ENCODE measurements around the gene PDE7B. TPM values are rescaled to one million over a fixed set of nuclear protein-coding genes. Genes with fewer than 3 reads are reported as not detected.
A peak's percentile ranks its signal among the peaks of the same experiment; 100 is the strongest.

Gene PDE7B
- total RNA-seq, result 10 to 100 TPM in 1 of 4 donors, 1 to 10 TPM in 3; 1.4 to 11.6 (median 3.5) TPM

GRCh38 chr6:135851442-135852271, at the start of gene PDE7B:
TSS of gene PDE7B (plus strand) at chr6:135851701.
- Histone ChIP-seq H3K27me3 (no peaks in the 10 kb centered on the region), H3K36me3 (no peaks in the 10 kb centered on the region), H3K9me3 (no peaks in the 10 kb centered on the region), H3K27ac (peak within 1 kb of the TSS; percentile 0 to 57 (median 32)), H3K4me3 (peak within 1 kb of the TSS; percentile 2 to 38 (median 24)), H3K4me1 (no peaks in the 10 kb centered on the region)
- TF ChIP-seq, protein P1, sequence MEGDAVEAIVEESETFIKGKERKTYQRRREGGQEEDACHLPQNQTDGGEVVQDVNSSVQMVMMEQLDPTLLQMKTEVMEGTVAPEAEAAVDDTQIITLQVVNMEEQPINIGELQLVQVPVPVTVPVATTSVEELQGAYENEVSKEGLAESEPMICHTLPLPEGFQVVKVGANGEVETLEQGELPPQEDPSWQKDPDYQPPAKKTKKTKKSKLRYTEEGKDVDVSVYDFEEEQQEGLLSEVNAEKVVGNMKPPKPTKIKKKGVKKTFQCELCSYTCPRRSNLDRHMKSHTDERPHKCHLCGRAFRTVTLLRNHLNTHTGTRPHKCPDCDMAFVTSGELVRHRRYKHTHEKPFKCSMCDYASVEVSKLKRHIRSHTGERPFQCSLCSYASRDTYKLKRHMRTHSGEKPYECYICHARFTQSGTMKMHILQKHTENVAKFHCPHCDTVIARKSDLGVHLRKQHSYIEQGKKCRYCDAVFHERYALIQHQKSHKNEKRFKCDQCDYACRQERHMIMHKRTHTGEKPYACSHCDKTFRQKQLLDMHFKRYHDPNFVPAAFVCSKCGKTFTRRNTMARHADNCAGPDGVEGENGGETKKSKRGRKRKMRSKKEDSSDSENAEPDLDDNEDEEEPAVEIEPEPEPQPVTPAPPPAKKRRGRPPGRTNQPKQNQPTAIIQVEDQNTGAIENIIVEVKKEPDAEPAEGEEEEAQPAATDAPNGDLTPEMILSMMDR (IDR thresholded peaks at IDR 0.05), result no peak
- TF ChIP-seq POLR2A (IDR thresholded peaks at IDR 0.05), result peak; percentile 43 to 68
- peak; percentile 65 to 88 (median 77) for DNase-seq

- H3K27ac ChIP-seq, result no peak overlapping the region
- H3K27me3 ChIP-seq, result no peaks in the 10 kb centered on the region
- no peaks in the 10 kb centered on the region for H3K9me3 ChIP-seq
- H3K4me1 ChIP-seq, result no peaks in the 10 kb centered on the region
- H3K36me3 ChIP-seq, result no peaks in the 10 kb centered on the region
- H3K4me3 ChIP-seq, result no peak overlapping the region
- DNase-seq, result no peak
- TF ChIP-seq POLR2A (IDR thresholded peaks at IDR 0.05), result no peak
- TF ChIP-seq, protein P1 (IDR thresholded peaks at IDR 0.05), result no peak
Observed at GRCh38 chr6:135801755-135802465, 49.6 kb upstream of the PDE7B start.

DNA sequence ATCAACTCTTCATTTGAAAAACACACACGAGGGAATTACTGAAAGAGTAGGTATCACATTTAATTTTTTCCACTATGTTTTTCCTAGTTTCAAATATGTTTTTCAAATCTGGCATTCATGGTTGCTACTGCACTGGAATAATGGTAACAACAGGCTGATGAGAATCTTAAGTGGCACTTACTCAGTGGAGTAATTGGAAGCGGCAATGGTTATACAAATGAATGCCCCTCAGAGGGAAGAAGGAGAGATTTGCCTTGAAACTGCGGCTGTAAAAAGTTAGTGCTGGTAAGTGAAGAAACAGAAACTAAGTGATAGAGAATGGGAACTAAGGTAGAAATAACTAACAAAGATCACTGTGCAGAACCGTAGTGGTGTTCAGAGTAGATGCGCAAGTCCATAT, 41.0 kb upstream of the PDE7B start:
- DNase-seq, result no peak
- Histone ChIP-seq H3K36me3 (no peaks in the 10 kb centered on the region), H3K27ac (no peak overlapping the region), H3K27me3 (no peaks in the 10 kb centered on the region), H3K4me3 (no peak overlapping the region), H3K4me1 (no peaks in the 10 kb centered on the region), H3K9me3 (no peaks in the 10 kb centered on the region)
- TF ChIP-seq POLR2A (IDR thresholded peaks at IDR 0.05), result no peak
- TF ChIP-seq, protein P1 (IDR thresholded peaks at IDR 0.05), result no peak

DNA sequence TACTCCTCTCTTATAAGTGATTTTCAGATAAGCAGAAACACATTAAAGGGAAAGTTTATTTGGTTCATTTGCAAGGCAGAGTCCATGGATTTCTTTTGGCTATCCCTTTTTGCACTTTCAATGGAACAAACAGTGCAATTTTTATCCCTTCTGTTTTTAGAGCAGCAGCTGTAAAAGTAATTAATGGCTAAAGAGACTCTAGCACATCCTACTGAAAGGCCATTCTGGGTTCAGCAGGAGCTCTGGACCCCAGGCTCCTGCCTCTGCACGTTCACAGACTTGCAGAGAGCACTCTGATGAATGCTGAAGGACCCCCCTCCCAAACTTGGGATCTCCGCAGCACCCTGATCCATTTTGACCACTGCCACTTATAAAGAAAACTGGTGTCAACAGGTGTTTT, 40.3 kb upstream of the PDE7B start:
- no peak for DNase-seq
- Histone ChIP-seq H3K36me3 (no peaks in the 10 kb centered on the region), H3K27me3 (no peaks in the 10 kb centered on the region), H3K4me3 (no peak overlapping the region), H3K4me1 (no peaks in the 10 kb centered on the region), H3K27ac (no peak overlapping the region), H3K9me3 (no peaks in the 10 kb centered on the region)
- TF ChIP-seq POLR2A (IDR thresholded peaks at IDR 0.05), result no peak
- TF ChIP-seq, protein P1 (IDR thresholded peaks at IDR 0.05), result no peak

GRCh38 chr6:135811644-135812526, 39.6 kb upstream of the PDE7B start:
- H3K9me3 ChIP-seq, result no peaks in the 10 kb centered on the region
- no peak overlapping the region for H3K4me3 ChIP-seq
- DNase-seq, result no peak
- H3K36me3 ChIP-seq, result no peaks in the 10 kb centered on the region
- no peaks in the 10 kb centered on the region for H3K4me1 ChIP-seq
- no peak overlapping the region for H3K27ac ChIP-seq
- H3K27me3 ChIP-seq, result no peaks in the 10 kb centered on the region
- TF ChIP-seq, protein P1 (IDR thresholded peaks at IDR 0.05), result no peak
- no peak for TF ChIP-seq POLR2A (IDR thresholded peaks at IDR 0.05)

All from Peyer's patch (tissue), 4 donors.